HepG2 (cell line): ENCODE results near the gene VPS37D. TPM values are rescaled to one million over a fixed set of nuclear protein-coding genes. Genes with fewer than 3 reads are reported as not detected.

Experiments
- EED ChIP-seq: sonication (generic); formaldehyde crosslinking; IDR thresholded peaks from 2 replicates; pipeline ENCODE4 v1.5.0; 2020; ENCODE audit warnings: mild to moderate bottlenecking, missing genetic modification reagents
- ELF3 ChIP-seq: IDR thresholded peaks from 2 replicates; pipeline ENCODE4 v1.6.1; 2016; ENCODE audit warnings: missing genetic modification reagents, missing compliant biosample characterization
- GABPB1 ChIP-seq: IDR thresholded peaks from 2 replicates; pipeline ENCODE4 v1.6.1; 2016; ENCODE audit warnings: mild to moderate bottlenecking, missing genetic modification reagents, moderate library complexity, missing compliant biosample characterization
- HOXA9 ChIP-seq: sonication (generic); formaldehyde crosslinking; IDR thresholded peaks from 2 replicates; pipeline ENCODE4 v1.8.1; 2022; ENCODE audit warnings: missing genetic modification reagents, mild to moderate bottlenecking, moderate library complexity, borderline replicate concordance
- KMT2A ChIP-seq: sonication (generic); formaldehyde crosslinking; IDR thresholded peaks from 2 replicates; pipeline ENCODE4 v1.4.0; 2020; ENCODE audit warnings: missing genetic modification reagents
- MIXL1 ChIP-seq: IDR thresholded peaks from 2 replicates; pipeline ENCODE4 v1.6.1; 2016
- RAD51 ChIP-seq: fragments of 450-650 bp; IDR thresholded peaks from 2 replicates; pipeline ENCODE4 v1.6.1; 2016; ENCODE audit warnings: borderline replicate concordance
- TCF12 ChIP-seq, 2 experiments: fragments of 450-650 bp in 1 of 2; sonication (generic) in 1 of 2; formaldehyde crosslinking in 1 of 2; IDR thresholded peaks; 2 replicates each; pipeline versions ENCODE4 v1.6.1 to v1.8.0; 2017 to 2022; ENCODE audit warnings: antibody characterized with exemption in 1 of 2, mild to moderate bottlenecking in 1 of 2, missing genetic modification reagents in 1 of 2, moderate library complexity in 1 of 2
- U2AF1 ChIP-seq: fragments of 200-400 bp; formaldehyde crosslinking; optimal IDR thresholded peaks from 2 replicates; pipeline ENCODE3; 2017; ENCODE audit warnings: mild to moderate bottlenecking, low read depth, low read length
- ZNF225 ChIP-seq: sonication (generic); formaldehyde crosslinking; IDR thresholded peaks from 2 replicates; pipeline ENCODE4 v1.4.0; 2020; ENCODE audit warnings: mild to moderate bottlenecking, missing genetic modification reagents
- ZNF251 ChIP-seq: sonication (generic); formaldehyde crosslinking; IDR thresholded peaks from 2 replicates; pipeline ENCODE4 v1.9.0; 2021; ENCODE audit warnings: mild to moderate bottlenecking, missing genetic modification reagents
- ZNF354B ChIP-seq: sonication (generic); formaldehyde crosslinking; IDR thresholded peaks from 2 replicates; pipeline ENCODE4 v1.8.0; 2022; ENCODE audit warnings: mild to moderate bottlenecking, missing genetic modification reagents
- ZNF382 ChIP-seq: sonication (generic); formaldehyde crosslinking; IDR thresholded peaks from 2 replicates; pipeline ENCODE4 v1.5.0; 2020; ENCODE audit warnings: missing genetic modification reagents, mild to moderate bottlenecking, borderline replicate concordance
- ZNF550 ChIP-seq: sonication (generic); formaldehyde crosslinking; IDR thresholded peaks from 2 replicates; pipeline ENCODE4 v1.4.0; 2020; ENCODE audit warnings: mild to moderate bottlenecking, missing genetic modification reagents, borderline replicate concordance
- ZNF619 ChIP-seq: sonication (generic); formaldehyde crosslinking; IDR thresholded peaks from 2 replicates; pipeline ENCODE4 v1.4.0; 2020; ENCODE audit warnings: mild to moderate bottlenecking, missing genetic modification reagents
- ZNF746 ChIP-seq: sonication (generic); formaldehyde crosslinking; IDR thresholded peaks from 2 replicates; pipeline ENCODE4 v1.8.0; 2022; ENCODE audit warnings: mild to moderate bottlenecking, missing genetic modification reagents
- ZNF761 ChIP-seq: sonication (generic); formaldehyde crosslinking; conservative IDR thresholded peaks from 2 replicates; pipeline ENCODE4 v1.4.0; 2020; ENCODE audit warnings: mild to moderate bottlenecking, missing genetic modification reagents
- polyA plus RNA-seq, 8 experiments: library from polyadenylated mRNA; depleted of rRNA in 3 of 8; stranded (reverse) in 7 of 8; unstranded in 1 of 8; fragments of >200 nt; fragmentation: Illumina TruSeq in 4 of 8; extraction: Trizol in 4 of 8; gene quantifications; 2 replicates each; pipeline versions ENCODE4 v1.2.1 to v1.2.3, GENCODE V29; 2011 to 2016; ENCODE audit warnings: low read depth in 4 of 8, missing spikeins in 1 of 8, mixed read lengths in 1 of 8; ENCODE audit not compliant: insufficient read depth in 1 of 8
- total RNA-seq, 5 experiments: library from RNA; depleted of rRNA; stranded (reverse); fragments of >200 nt; fragmentation: Illumina TruSeq; extraction: Trizol; gene quantifications; 2 replicates each; pipeline ENCODE4 v1.2.3, GENCODE V29; 2016; ENCODE audit warnings: low read depth in 1 of 5
- TF ChIP-seq, protein P1 (sequence below), 2 experiments: sonication (generic) in 1 of 2; formaldehyde crosslinking in 1 of 2; IDR thresholded peaks; 2 replicates each; pipeline versions ENCODE4 v1.6.1 to v1.9.0; 2014 to 2022; ENCODE audit warnings: antibody characterized with exemption in 1 of 2, borderline replicate concordance in 1 of 2, inconsistent platforms in 1 of 2, low read depth in 1 of 2, missing genetic modification reagents in 1 of 2
- TF ChIP-seq, protein P2 (sequence below): conservative IDR thresholded peaks from 2 replicates; pipeline ENCODE4 v1.6.1; 2018; ENCODE audit warnings: missing genetic modification reagents
- TF ChIP-seq, protein P3 (sequence below): sonication (generic); formaldehyde crosslinking; IDR thresholded peaks from 2 replicates; pipeline ENCODE4 v1.5.0; 2020; ENCODE audit warnings: missing genetic modification reagents, mild to moderate bottlenecking, borderline replicate concordance

The VPS37D gene
- total and polyA plus RNA-seq, 2 of the 13 experiments (the other 11 are each of a cell fraction or from before 2014, with no cell fraction given) = 3.8 to 6.3 TPM

DNA sequence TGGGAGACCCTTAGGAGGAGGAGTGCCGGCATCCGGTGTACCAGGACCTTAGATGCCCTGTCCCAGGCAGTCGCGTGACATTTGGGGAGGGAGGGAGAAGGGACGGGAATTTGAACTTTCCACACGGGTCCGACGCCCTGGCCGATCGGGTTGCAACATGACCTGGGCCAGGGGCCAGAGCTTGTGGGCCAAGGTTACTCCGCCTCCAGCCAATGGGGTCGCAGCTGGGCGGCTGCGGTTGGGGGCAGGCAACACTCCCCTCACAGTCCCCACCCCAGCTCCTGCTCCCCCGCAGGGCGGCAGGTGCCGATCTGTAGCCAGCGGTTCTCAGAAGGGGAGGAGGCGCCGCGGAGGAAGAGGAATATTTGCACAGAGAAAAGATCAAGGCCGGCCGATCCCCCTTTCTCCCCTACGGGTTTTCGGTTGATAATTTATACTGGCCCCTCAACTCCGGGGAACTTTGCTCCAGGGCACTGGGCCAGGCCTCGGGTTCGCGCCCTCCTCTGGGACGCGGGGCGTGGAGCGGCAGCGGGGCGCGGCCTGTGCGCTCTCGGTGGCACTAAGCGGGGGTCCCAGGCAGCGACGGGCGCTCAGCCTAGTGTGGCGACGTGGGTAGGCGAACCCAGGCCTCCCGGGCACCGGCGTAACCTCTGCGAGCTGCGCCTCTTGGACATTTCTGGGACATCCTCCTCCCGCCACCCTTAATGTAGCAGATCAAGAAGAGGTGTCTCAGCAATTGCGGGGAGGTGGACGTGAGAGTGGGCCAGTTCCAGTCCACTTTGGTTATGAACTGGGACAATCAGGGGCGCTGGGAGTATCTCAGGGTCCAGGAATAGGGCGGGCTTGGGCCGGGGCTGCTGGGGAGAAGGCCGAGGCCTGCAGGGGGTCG lies 44.5 kb upstream of the VPS37D start (continued):
- TF ChIP-seq, protein P1, sequence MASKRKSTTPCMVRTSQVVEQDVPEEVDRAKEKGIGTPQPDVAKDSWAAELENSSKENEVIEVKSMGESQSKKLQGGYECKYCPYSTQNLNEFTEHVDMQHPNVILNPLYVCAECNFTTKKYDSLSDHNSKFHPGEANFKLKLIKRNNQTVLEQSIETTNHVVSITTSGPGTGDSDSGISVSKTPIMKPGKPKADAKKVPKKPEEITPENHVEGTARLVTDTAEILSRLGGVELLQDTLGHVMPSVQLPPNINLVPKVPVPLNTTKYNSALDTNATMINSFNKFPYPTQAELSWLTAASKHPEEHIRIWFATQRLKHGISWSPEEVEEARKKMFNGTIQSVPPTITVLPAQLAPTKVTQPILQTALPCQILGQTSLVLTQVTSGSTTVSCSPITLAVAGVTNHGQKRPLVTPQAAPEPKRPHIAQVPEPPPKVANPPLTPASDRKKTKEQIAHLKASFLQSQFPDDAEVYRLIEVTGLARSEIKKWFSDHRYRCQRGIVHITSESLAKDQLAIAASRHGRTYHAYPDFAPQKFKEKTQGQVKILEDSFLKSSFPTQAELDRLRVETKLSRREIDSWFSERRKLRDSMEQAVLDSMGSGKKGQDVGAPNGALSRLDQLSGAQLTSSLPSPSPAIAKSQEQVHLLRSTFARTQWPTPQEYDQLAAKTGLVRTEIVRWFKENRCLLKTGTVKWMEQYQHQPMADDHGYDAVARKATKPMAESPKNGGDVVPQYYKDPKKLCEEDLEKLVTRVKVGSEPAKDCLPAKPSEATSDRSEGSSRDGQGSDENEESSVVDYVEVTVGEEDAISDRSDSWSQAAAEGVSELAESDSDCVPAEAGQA (IDR thresholded peaks at IDR 0.05; ENCODE audit: low read depth) = no peak
- TF ChIP-seq, protein P1 (CRISPR knock-in tag; IDR thresholded peaks at IDR 0.05; ENCODE audit: borderline replicate concordance) = no peak
- TF ChIP-seq, protein P2, sequence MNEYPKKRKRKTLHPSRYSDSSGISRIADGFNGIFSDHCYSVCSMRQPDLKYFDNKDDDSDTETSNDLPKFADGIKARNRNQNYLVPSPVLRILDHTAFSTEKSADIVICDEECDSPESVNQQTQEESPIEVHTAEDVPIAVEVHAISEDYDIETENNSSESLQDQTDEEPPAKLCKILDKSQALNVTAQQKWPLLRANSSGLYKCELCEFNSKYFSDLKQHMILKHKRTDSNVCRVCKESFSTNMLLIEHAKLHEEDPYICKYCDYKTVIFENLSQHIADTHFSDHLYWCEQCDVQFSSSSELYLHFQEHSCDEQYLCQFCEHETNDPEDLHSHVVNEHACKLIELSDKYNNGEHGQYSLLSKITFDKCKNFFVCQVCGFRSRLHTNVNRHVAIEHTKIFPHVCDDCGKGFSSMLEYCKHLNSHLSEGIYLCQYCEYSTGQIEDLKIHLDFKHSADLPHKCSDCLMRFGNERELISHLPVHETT (CRISPR knock-in tag) = peak; percentile 36; the same call in 1 of the 2 replicates
- TF ChIP-seq ZNF354B (CRISPR knock-in tag) (no peak), ZNF382 (no peak), ZNF761 (CRISPR knock-in tag) (no peak; the same call in none of the 2 replicates), U2AF1 (peak; percentile 63), ZNF746 (CRISPR knock-in tag) (peak; percentile 100), ZNF225 (CRISPR knock-in tag) (no peak), HOXA9 (CRISPR knock-in tag) (no peak), GABPB1 (CRISPR knock-in tag) (peak; percentile 78), ZNF251 (no peak), TCF12 (IDR thresholded peaks at IDR 0.05) (no peak), TCF12 (CRISPR knock-in tag; IDR thresholded peaks at IDR 0.05) (peak; percentile 92; the same call in 1 of the 2 replicates), ELF3 (CRISPR knock-in tag) (peak; percentile 42; the same call in 1 of the 2 replicates), KMT2A (CRISPR knock-in tag) (peak; percentile 52; the same call in 1 of the 2 replicates), EED (CRISPR knock-in tag) (peak; percentile 61; the same call in 1 of the 2 replicates), ZNF550 (no peak; the same call in 1 of the 2 replicates), RAD51 (no peak), ZNF619 (CRISPR knock-in tag) (peak; percentile 36; the same call in 1 of the 2 replicates), MIXL1 (CRISPR knock-in tag) (no peak; the same call in 1 of the 2 replicates)
- TF ChIP-seq, protein P3, sequence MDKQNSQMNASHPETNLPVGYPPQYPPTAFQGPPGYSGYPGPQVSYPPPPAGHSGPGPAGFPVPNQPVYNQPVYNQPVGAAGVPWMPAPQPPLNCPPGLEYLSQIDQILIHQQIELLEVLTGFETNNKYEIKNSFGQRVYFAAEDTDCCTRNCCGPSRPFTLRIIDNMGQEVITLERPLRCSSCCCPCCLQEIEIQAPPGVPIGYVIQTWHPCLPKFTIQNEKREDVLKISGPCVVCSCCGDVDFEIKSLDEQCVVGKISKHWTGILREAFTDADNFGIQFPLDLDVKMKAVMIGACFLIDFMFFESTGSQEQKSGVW (CRISPR knock-in tag) = no peak
